Upper lobe of left lung (tissue), 4 donors: Measurements from ENCODE around the gene ERN1.

Source experiments
- EP300 ChIP-seq, 4 donors: sonication (generic); formaldehyde crosslinking; IDR thresholded peaks; one replicate each; pipeline ENCODE4 v1.5.1; 2017; ENCODE audit warnings: antibody characterized with exemption in 4 of 4, control low read depth in 2 of 4
- POLR2A ChIP-seq, 4 donors: fragments of 450-650 bp; IDR thresholded peaks; one replicate each; pipeline ENCODE4 v1.5.1; 2016 to 2017; ENCODE audit warnings: antibody characterized with exemption in 4 of 4, mild to moderate bottlenecking in 2 of 4
- POLR2AphosphoS5 ChIP-seq, 2 donors: sonication (generic); formaldehyde crosslinking; IDR thresholded peaks; one replicate each; pipeline ENCODE4 v1.5.1; 2017; ENCODE audit warnings: antibody characterized with exemption in 2 of 2
- TF ChIP-seq, protein P1 (sequence below), 6 experiments: fragments of 450-650 bp in 4 of 6; fragments of 200-600 bp in 2 of 6; sonication (generic) in 2 of 6; IDR thresholded peaks; one replicate each; pipeline ENCODE4 v1.5.1; 2016 to 2019; ENCODE audit warnings: antibody characterized with exemption in 6 of 6

DNA sequence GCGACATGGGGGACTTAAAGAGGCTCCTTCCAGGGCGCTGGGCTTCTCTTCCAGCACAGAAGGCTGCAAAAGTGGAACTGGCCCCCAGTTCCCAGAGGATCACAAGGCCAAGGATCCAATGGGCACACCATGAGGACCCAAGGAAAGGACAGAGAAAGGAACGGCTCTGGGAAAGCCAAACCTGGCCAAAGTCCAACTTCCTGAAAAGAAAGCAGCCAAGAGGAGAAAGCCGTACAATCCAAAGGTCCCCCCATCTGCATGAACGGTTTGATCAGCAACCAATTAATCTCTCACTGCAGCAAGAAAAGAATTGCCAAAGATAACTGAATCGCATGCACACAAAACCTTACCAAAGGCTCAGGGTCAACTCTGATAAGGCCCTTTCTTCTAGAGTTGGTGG lies 89.7 kb downstream of the ERN1 start:
- TF ChIP-seq POLR2A (IDR thresholded peaks at IDR 0.05): no peak
- TF ChIP-seq EP300 (IDR thresholded peaks at IDR 0.05): no peak
- TF ChIP-seq, protein P1, sequence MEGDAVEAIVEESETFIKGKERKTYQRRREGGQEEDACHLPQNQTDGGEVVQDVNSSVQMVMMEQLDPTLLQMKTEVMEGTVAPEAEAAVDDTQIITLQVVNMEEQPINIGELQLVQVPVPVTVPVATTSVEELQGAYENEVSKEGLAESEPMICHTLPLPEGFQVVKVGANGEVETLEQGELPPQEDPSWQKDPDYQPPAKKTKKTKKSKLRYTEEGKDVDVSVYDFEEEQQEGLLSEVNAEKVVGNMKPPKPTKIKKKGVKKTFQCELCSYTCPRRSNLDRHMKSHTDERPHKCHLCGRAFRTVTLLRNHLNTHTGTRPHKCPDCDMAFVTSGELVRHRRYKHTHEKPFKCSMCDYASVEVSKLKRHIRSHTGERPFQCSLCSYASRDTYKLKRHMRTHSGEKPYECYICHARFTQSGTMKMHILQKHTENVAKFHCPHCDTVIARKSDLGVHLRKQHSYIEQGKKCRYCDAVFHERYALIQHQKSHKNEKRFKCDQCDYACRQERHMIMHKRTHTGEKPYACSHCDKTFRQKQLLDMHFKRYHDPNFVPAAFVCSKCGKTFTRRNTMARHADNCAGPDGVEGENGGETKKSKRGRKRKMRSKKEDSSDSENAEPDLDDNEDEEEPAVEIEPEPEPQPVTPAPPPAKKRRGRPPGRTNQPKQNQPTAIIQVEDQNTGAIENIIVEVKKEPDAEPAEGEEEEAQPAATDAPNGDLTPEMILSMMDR (IDR thresholded peaks at IDR 0.05): no peak
- TF ChIP-seq POLR2AphosphoS5 (IDR thresholded peaks at IDR 0.05): no peak
